Bronchial epithelial cell (primary cell): ENCODE results near the gene GARNL3. TPM values are rescaled to one million over a fixed set of nuclear protein-coding genes. Genes with fewer than 3 reads are reported as not detected.

ENCODE experiments used
- DNase-seq: peaks from one replicate; pipeline ENCODE4 v3.0.0-alpha.2; 2010; ENCODE audit warnings: low read depth
- FAIRE-seq: peaks from 2 replicates; lab custom pipeline; 2011; peaks lifted over from hg19 to GRCh38; lab: Jason Lieb, UNC
- H3K27me3 ChIP-seq: 2 replicates; pipeline ENCODE4 v1.5.1; 2011; ENCODE audit warnings: low read length; ENCODE audit not compliant: control insufficient read depth, insufficient read depth
- H3K36me3 ChIP-seq: 2 replicates; pipeline ENCODE4 v1.5.1; 2011; ENCODE audit warnings: low read length; ENCODE audit not compliant: control insufficient read depth, insufficient read depth
- H3K4me3 ChIP-seq: 2 replicates; pipeline ENCODE4 v1.5.1; 2011; ENCODE audit warnings: mild to moderate bottlenecking, low read depth, low read length, control low read depth
- total RNA-seq: library from RNA; depleted of rRNA; stranded (reverse); fragments of >200 nt; gene quantifications from 2 replicates; pipeline ENCODE4 v1.2.1, GENCODE V29; 2014
- TF ChIP-seq, protein P1 (sequence below): IDR thresholded peaks from 2 replicates; pipeline ENCODE4 v1.5.1; 2011; ENCODE audit warnings: mild to moderate bottlenecking, moderate library complexity, low read length, control low read depth, inconsistent platforms; ENCODE audit not compliant: insufficient read depth, severe bottlenecking

Gene GARNL3
- total RNA-seq, 1 donor from 2014 or later, result 2.4 TPM

DNA sequence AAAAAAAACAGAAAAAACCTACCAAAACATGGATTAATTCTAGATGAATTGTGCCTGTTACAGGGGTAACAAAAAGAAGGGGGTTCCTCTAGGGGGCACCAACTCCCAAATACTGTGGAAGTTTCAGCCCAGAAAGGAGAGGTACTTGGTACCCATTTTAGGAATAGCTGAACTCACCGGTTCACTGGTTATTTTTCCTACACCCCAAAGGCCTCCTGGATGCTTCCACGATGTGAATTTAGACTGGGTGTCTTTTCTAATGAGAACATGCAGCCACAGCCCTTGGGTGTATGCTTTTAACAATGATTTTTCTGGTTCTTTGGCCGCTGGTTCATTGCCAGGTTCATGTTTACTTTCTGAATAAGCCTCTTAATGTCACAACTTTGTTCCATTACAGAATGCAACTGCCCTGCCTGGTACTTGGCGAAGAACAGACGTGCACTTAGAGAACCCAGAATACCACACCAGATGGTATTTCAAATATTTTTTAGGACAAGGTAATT, 46.7 kb downstream of the GARNL3 start:
- FAIRE-seq, result no peak
- Histone ChIP-seq H3K27me3 (no peaks in the 10 kb centered on the region), H3K36me3 (no peaks in the 10 kb centered on the region), H3K4me3 (no peak overlapping the region)
- TF ChIP-seq, protein P1, sequence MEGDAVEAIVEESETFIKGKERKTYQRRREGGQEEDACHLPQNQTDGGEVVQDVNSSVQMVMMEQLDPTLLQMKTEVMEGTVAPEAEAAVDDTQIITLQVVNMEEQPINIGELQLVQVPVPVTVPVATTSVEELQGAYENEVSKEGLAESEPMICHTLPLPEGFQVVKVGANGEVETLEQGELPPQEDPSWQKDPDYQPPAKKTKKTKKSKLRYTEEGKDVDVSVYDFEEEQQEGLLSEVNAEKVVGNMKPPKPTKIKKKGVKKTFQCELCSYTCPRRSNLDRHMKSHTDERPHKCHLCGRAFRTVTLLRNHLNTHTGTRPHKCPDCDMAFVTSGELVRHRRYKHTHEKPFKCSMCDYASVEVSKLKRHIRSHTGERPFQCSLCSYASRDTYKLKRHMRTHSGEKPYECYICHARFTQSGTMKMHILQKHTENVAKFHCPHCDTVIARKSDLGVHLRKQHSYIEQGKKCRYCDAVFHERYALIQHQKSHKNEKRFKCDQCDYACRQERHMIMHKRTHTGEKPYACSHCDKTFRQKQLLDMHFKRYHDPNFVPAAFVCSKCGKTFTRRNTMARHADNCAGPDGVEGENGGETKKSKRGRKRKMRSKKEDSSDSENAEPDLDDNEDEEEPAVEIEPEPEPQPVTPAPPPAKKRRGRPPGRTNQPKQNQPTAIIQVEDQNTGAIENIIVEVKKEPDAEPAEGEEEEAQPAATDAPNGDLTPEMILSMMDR, result peak; percentile 32
- DNase-seq, result peak; percentile 82

GRCh38 chr9:127313042-127313560, 48.5 kb downstream of the GARNL3 start:
- H3K36me3 ChIP-seq, result no peaks in the 10 kb centered on the region
- TF ChIP-seq, protein P1, result no peak
- DNase-seq (no peak), FAIRE-seq (no peak)
- H3K4me3 ChIP-seq, result no peak overlapping the region
- H3K27me3 ChIP-seq, result no peaks in the 10 kb centered on the region

DNA sequence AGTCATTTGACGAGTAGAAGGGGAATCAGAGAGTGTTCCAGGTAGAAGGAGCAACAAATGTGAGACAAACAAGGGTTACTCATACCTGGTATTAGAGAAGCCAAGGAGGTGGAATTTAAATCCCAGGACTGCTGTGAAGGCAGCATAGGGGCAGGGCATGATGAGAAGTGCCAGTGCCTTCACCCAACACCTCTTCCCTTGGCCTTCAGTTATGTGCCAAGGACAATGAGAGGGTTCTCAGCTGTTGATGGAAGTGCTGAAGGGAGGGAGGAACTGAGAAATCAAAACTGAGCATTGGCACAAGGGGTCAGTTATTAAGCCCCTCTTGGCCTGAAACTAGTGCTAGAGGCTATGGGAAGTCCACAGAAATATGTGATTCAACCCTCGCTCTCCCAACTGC, 50.3 kb downstream of the GARNL3 start:
- Histone ChIP-seq H3K4me3 (no peak overlapping the region), H3K36me3 (no peaks in the 10 kb centered on the region), H3K27me3 (no peaks in the 10 kb centered on the region)
- no peak for FAIRE-seq
- DNase-seq, result no peak
- TF ChIP-seq, protein P1, result no peak

DNA sequence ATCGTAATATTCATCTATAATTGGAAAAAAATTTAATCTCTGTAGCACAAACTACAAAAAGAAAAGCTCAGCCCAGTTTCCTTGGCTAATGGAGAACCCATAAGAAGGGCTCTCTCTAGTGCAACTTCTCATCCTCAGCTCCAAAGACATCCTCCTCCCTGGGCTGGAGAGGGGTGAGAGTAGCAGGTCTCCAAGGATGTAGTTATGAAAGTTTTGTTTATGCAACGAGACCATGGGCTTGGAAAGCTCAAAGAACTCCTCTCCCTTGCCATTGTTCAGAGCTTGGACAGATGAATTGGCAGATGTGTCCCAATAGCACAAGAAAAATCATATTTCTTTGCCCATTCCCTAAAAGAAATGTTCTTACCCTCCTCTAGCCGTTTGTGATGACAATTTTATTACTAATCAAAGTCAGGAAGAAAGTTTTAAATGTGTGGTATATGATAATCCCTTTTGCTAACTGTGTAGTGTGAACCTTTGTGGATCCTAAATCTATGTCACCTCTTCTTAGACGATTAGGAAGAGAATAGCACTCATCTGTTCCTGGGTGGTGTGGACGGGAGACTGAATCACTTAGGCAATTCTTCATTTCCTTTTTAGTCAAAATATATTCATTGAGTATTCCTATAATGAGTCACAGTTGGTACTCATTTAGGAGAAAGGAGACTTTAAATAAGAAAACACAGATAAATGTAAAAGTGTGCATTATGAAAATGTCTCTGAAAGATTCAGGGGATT, 52.2 kb downstream of the GARNL3 start:
- no peaks in the 10 kb centered on the region for H3K36me3 ChIP-seq
- DNase-seq, result peak; percentile 71
- no peak for FAIRE-seq
- TF ChIP-seq, protein P1, result no peak
- no peak overlapping the region for H3K4me3 ChIP-seq
- no peaks in the 10 kb centered on the region for H3K27me3 ChIP-seq

GRCh38 chr9:127318651-127319167, 54.1 kb downstream of the GARNL3 start:
- TF ChIP-seq, protein P1, result no peak
- Histone ChIP-seq H3K4me3 (no peak overlapping the region), H3K27me3 (no peaks in the 10 kb centered on the region), H3K36me3 (no peaks in the 10 kb centered on the region)
- DNase-seq (peak; percentile 78), FAIRE-seq (no peak)
